Measurements from ENCODE around the gene METTL24.

Gene METTL24

DNA sequence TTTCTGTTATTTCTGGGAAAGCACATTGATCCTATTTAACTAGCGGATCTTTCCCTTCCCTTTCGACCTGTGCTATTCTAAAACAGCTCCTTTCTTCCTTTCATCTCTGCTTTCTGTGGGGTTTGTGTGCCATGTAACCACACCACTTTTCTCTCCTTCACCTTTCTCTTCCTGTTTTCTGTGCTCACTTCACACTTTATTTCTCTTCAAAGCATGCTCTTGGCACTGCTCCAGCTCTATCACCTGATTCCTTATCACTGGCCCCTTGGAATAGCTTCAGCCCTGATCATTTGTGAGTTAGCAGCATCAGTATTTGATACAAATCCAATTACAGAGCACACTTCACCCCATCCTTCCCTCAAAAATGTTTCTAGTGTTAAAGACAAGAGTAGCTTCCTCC is 8.1 kb upstream of the METTL24 start:
- Histone ChIP-seq H3K9me3 (ENCODE audit: insufficient read depth, low read depth, low read length) (peaks cover 2% of the 10 kb centered on the region; the same call in 1 of the 2 replicates), H3F3A (ENCODE audit: low read depth) (peaks cover 8% of the 10 kb centered on the region), H3K4me2 (ENCODE audit: low read depth, low read length, poor library complexity, severe bottlenecking) (peak overlapping the region; percentile 76), H3K27me3 (ENCODE audit: insufficient read depth, low read length, poor library complexity, severe bottlenecking) (no peaks in the 10 kb centered on the region), H3K4me1 (ENCODE audit: insufficient read depth, low read length, poor library complexity, severe bottlenecking) (peaks cover 42% of the 10 kb centered on the region), H2AFZ (ENCODE audit: low read length) (peak overlapping the region; percentile 24), H3K9me2 (replicated peaks; ENCODE audit: low read depth, low read length) (no peaks in the 10 kb centered on the region), H3K4me3 (ENCODE audit: low read length, poor library complexity, severe bottlenecking) (peak overlapping the region; percentile 59), H3K79me2 (ENCODE audit: insufficient read depth, low read length) (no peaks in the 10 kb centered on the region), H3K9ac (ENCODE audit: low read depth, low read length, poor library complexity, severe bottlenecking) (peak overlapping the region; percentile 44), H3K36me3 (ENCODE audit: insufficient read depth, low read length) (no peaks in the 10 kb centered on the region), H4K20me1 (ENCODE audit: insufficient read depth, low read length, poor library complexity, severe bottlenecking) (no peaks in the 10 kb centered on the region)
- no peak for TF ChIP-seq CTCF (conservative IDR thresholded peaks at IDR 0.05; ENCODE audit: low read length)
- TF ChIP-seq EZH2phosphoT487 (IDR thresholded peaks at IDR 0.05; ENCODE audit: borderline replicate concordance), result no peak

- Histone ChIP-seq H3K4me3 (ENCODE audit: low read length, poor library complexity, severe bottlenecking) (no peak overlapping the region), H4K20me1 (ENCODE audit: insufficient read depth, low read length, poor library complexity, severe bottlenecking) (no peaks in the 10 kb centered on the region), H3K79me2 (ENCODE audit: insufficient read depth, low read length) (no peaks in the 10 kb centered on the region), H3K9me2 (replicated peaks; ENCODE audit: low read depth, low read length) (no peaks in the 10 kb centered on the region), H3K9ac (ENCODE audit: low read depth, low read length, poor library complexity, severe bottlenecking) (no peak overlapping the region), H3K4me2 (ENCODE audit: low read depth, low read length, poor library complexity, severe bottlenecking) (no peak overlapping the region), H3K36me3 (ENCODE audit: insufficient read depth, low read length) (no peaks in the 10 kb centered on the region), H3K27me3 (ENCODE audit: insufficient read depth, low read length, poor library complexity, severe bottlenecking) (no peaks in the 10 kb centered on the region), H3K9me3 (ENCODE audit: insufficient read depth, low read depth, low read length) (peaks cover 3% of the 10 kb centered on the region; the same call in 1 of the 2 replicates), H3K4me1 (ENCODE audit: insufficient read depth, low read length, poor library complexity, severe bottlenecking) (peaks cover 52% of the 10 kb centered on the region), H3F3A (ENCODE audit: low read depth) (peaks cover 8% of the 10 kb centered on the region), H2AFZ (ENCODE audit: low read length) (no peak overlapping the region)
- TF ChIP-seq CTCF (conservative IDR thresholded peaks at IDR 0.05; ENCODE audit: low read length) (no peak), EZH2phosphoT487 (IDR thresholded peaks at IDR 0.05; ENCODE audit: borderline replicate concordance) (no peak)
Measured at GRCh38 chr6:110364364-110365105, 6.4 kb upstream of the METTL24 start.

- Histone ChIP-seq H3K79me2 (ENCODE audit: insufficient read depth, low read length) (no peaks in the 10 kb centered on the region), H3K27me3 (ENCODE audit: insufficient read depth, low read length, poor library complexity, severe bottlenecking) (no peaks in the 10 kb centered on the region), H3K9ac (ENCODE audit: low read depth, low read length, poor library complexity, severe bottlenecking) (no peak overlapping the region), H2AFZ (ENCODE audit: low read length) (no peak overlapping the region), H4K20me1 (ENCODE audit: insufficient read depth, low read length, poor library complexity, severe bottlenecking) (no peaks in the 10 kb centered on the region), H3K36me3 (ENCODE audit: insufficient read depth, low read length) (no peaks in the 10 kb centered on the region), H3K4me1 (ENCODE audit: insufficient read depth, low read length, poor library complexity, severe bottlenecking) (peaks cover 50% of the 10 kb centered on the region), H3K9me2 (replicated peaks; ENCODE audit: low read depth, low read length) (no peaks in the 10 kb centered on the region), H3K4me3 (ENCODE audit: low read length, poor library complexity, severe bottlenecking) (no peak overlapping the region), H3K4me2 (ENCODE audit: low read depth, low read length, poor library complexity, severe bottlenecking) (no peak overlapping the region), H3F3A (ENCODE audit: low read depth) (peaks cover 8% of the 10 kb centered on the region), H3K9me3 (ENCODE audit: insufficient read depth, low read depth, low read length) (peaks cover 3% of the 10 kb centered on the region; the same call in 1 of the 2 replicates)
- TF ChIP-seq EZH2phosphoT487 (IDR thresholded peaks at IDR 0.05; ENCODE audit: borderline replicate concordance), result no peak
- TF ChIP-seq CTCF (conservative IDR thresholded peaks at IDR 0.05; ENCODE audit: low read length), result no peak
Measured at GRCh38 chr6:110363748-110364147, 5.6 kb upstream of the METTL24 start.
